ENCODE measurements around the gene SBNO1. TPM values are rescaled to one million over a fixed set of nuclear protein-coding genes. Genes with fewer than 3 reads are reported as not detected.

SBNO1 gene
- total RNA-seq, 1 experiment from 2014 or later = 43.8 TPM

DNA sequence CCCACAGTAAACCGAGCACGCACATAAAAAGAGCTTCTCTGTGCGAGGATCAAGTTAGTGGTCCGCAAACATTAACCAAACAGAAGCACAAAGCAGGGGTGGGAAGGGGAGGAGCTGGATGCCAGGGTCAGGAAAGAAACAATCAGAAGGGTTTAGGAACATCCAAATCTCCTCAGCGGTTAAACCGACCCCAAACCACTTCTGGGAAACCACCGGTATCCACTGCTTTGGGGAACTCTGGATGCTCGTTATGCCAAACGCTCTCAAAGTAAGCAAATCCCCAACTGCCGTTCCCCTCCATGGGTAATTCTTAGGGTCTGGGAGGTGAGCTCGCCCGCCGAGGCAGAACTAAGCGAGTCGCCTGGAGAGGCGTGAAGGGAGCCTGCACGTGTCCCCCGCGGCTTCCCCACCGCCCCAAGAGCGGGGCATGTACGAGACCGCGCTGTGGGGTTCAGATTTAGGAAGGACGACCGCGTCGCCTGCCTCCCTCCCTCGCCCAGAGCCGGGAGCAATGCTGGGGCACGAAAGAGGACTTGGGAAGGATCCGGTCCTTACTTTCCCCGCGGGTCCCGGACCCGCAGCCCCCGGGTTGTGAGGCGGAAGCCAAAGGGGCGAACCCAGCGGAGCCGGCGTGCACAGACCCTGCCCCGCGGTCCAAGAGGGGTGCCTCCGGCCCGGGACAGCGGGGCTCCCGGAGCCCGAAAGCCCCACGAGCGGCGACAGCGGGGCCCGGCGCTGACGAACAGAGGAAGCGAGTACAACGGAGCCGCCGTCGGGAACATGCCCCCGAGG lies 711 bp downstream of the SBNO1 start:
- H3K27me3 ChIP-seq (ENCODE audit: insufficient read depth, low read length) = no peaks in the 10 kb centered on the region
- no peaks in the 10 kb centered on the region for H3K9me3 ChIP-seq (ENCODE audit: control insufficient read depth in 1 of 2, insufficient read depth in 1 of 2, low read depth in 1 of 2, low read length in 2 of 2)
- no peaks in the 10 kb centered on the region for H3K36me3 ChIP-seq (ENCODE audit: control insufficient read depth in 1 of 2, insufficient read depth in 2 of 2, low read length in 2 of 2)
- no peak for TF ChIP-seq EZH2phosphoT487 (IDR thresholded peaks at IDR 0.05; ENCODE audit: borderline replicate concordance)
- no peak for TF ChIP-seq CBX3 (IDR thresholded peaks at IDR 0.05; ENCODE audit: low read depth)
- no peak for TF ChIP-seq CEBPB (IDR thresholded peaks at IDR 0.05; ENCODE audit: low read depth)
- TF ChIP-seq TCF7L2 (IDR thresholded peaks at IDR 0.05; ENCODE audit: borderline replicate concordance, extremely low read depth, insufficient read depth, insufficient read length) = no peak
- no peak for TF ChIP-seq FOSL1 (IDR thresholded peaks at IDR 0.05; ENCODE audit: low read depth)
- peak; percentile 4 for TF ChIP-seq POLR2A (IDR thresholded peaks at IDR 0.05; ENCODE audit: borderline replicate concordance, extremely low read depth, insufficient read depth, insufficient read length)
- TF ChIP-seq ZFX (IDR thresholded peaks at IDR 0.05) = peak; percentile 46; the same call in 1 of the 2 replicates
- TF ChIP-seq SIN3A (IDR thresholded peaks at IDR 0.05; ENCODE audit: low read depth) = peak; percentile 9; the same call in 1 of the 2 replicates
- TF ChIP-seq MAX (IDR thresholded peaks at IDR 0.05) = peak; percentile 1; the same call in 1 of the 2 replicates
- intact Hi-C loops (cut with micrococcal nuclease) = loop anchor here (2.0 kb wide), 1 partner anchor 219 kb away; no protein-coding TSS in a partner anchor
- ChIA-PET CTCF (no interaction called here), RAD21 (ENCODE audit: low non-redundant PET in 1 of 2, low total read pairs in 2 of 2, uncharacterized antibody in 2 of 2, unreplicated experiment in 2 of 2) (no interaction called here), POLR2A (interaction anchor here (1.1 to 1.2 kb wide), 2 partner anchors 19 to 28 kb away, joined by 3 to 4 read pairs; partner anchors contain the start of gene KMT5A)
- peaks cover 57% of the 10 kb centered on the region for H3K79me2 ChIP-seq (ENCODE audit: insufficient read depth, low read length)
- peaks cover 15% of the 10 kb centered on the region; the same call in 1 of the 2 replicates for H4K20me1 ChIP-seq (ENCODE audit: insufficient read depth)
- H3K4me1 ChIP-seq (ENCODE audit: control insufficient read depth in 1 of 2, insufficient read depth in 2 of 2, low read length in 2 of 2) = peaks cover 11 to 30% of the 10 kb centered on the region in 2 experiments; a peak in 3 of 4 replicates
- no TSS peak for BruUV-seq (replicated peaks)
- H3K9me2 ChIP-seq (ENCODE audit: insufficient read depth) = no peaks in the 10 kb centered on the region
- DNase-seq (ENCODE audit: low read depth, low spot score) (no peak), ATAC-seq (no peak)
- peak overlapping the region; percentile 92 for H3K27ac ChIP-seq (ENCODE audit: low read depth, low read length)
- no peak overlapping the region for H2AFZ ChIP-seq (ENCODE audit: low read depth, low read length, poor library complexity, severe bottlenecking)
- H3K4me3 ChIP-seq (replicated peaks in 1 of 2; ENCODE audit: low read depth in 1 of 2, low read length in 2 of 2) = peak overlapping the region; percentile 87 to 96
- H3K4me2 ChIP-seq (ENCODE audit: low read length) = peak overlapping the region; percentile 98
- peak overlapping the region; percentile 98 for H3K9ac ChIP-seq (ENCODE audit: low read length)

- H2AFZ ChIP-seq (ENCODE audit: low read depth, low read length, poor library complexity, severe bottlenecking) = no peak overlapping the region
- BruUV-seq (replicated peaks) = TSS peak; percentile 71
- TF ChIP-seq EZH2phosphoT487 (IDR thresholded peaks at IDR 0.05; ENCODE audit: borderline replicate concordance) (no peak), EGR1 (IDR thresholded peaks at IDR 0.05; ENCODE audit: low read depth) (no peak), ZNF274 (IDR thresholded peaks at IDR 0.05; ENCODE audit: low read depth, low read length) (no peak), SIN3A (IDR thresholded peaks at IDR 0.05; ENCODE audit: low read depth) (peak; percentile 80), ELF1 (IDR thresholded peaks at IDR 0.05; ENCODE audit: borderline replicate concordance, low read depth) (peak; percentile 43; the same call in 1 of the 2 replicates), TCF7L2 (IDR thresholded peaks at IDR 0.05; ENCODE audit: borderline replicate concordance, extremely low read depth, insufficient read depth, insufficient read length) (no peak)
- TF ChIP-seq, protein P1, sequence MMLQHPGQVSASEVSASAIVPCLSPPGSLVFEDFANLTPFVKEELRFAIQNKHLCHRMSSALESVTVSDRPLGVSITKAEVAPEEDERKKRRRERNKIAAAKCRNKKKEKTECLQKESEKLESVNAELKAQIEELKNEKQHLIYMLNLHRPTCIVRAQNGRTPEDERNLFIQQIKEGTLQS (IDR thresholded peaks at IDR 0.05) = no peak
- TF ChIP-seq, protein P2, sequence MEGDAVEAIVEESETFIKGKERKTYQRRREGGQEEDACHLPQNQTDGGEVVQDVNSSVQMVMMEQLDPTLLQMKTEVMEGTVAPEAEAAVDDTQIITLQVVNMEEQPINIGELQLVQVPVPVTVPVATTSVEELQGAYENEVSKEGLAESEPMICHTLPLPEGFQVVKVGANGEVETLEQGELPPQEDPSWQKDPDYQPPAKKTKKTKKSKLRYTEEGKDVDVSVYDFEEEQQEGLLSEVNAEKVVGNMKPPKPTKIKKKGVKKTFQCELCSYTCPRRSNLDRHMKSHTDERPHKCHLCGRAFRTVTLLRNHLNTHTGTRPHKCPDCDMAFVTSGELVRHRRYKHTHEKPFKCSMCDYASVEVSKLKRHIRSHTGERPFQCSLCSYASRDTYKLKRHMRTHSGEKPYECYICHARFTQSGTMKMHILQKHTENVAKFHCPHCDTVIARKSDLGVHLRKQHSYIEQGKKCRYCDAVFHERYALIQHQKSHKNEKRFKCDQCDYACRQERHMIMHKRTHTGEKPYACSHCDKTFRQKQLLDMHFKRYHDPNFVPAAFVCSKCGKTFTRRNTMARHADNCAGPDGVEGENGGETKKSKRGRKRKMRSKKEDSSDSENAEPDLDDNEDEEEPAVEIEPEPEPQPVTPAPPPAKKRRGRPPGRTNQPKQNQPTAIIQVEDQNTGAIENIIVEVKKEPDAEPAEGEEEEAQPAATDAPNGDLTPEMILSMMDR (IDR thresholded peaks at IDR 0.05 in 2 of 3, conservative IDR thresholded peaks at IDR 0.05 in 1 of 3; ENCODE audit: borderline replicate concordance in 1 of 3, insufficient read depth in 1 of 3, low read depth in 2 of 3, low read length in 2 of 3) = no peak
Observed at GRCh38 chr12:123363390-123363739, 1.3 kb downstream of the SBNO1 start.

More at GRCh38 chr12:123363390-123363739, 1.3 kb downstream of the SBNO1 start:
- Histone ChIP-seq H3K4me2 (ENCODE audit: low read length) (peak overlapping the region; percentile 98), H3K4me3 (replicated peaks in 1 of 2; ENCODE audit: low read depth in 1 of 2, low read length in 2 of 2) (peak overlapping the region; percentile 87 to 96), H3K4me1 (ENCODE audit: control insufficient read depth in 1 of 2, insufficient read depth in 2 of 2, low read length in 2 of 2) (peaks cover 11 to 30% of the 10 kb centered on the region in 2 experiments; a peak in 3 of 4 replicates), H3K9ac (ENCODE audit: low read length) (peak overlapping the region; percentile 98), H3K27me3 (ENCODE audit: insufficient read depth, low read length) (no peaks in the 10 kb centered on the region), H3K36me3 (ENCODE audit: control insufficient read depth in 1 of 2, insufficient read depth in 2 of 2, low read length in 2 of 2) (no peaks in the 10 kb centered on the region), H4K20me1 (ENCODE audit: insufficient read depth) (peaks cover 15% of the 10 kb centered on the region; the same call in 1 of the 2 replicates), H3K79me2 (ENCODE audit: insufficient read depth, low read length) (peaks cover 63% of the 10 kb centered on the region), H3K9me2 (ENCODE audit: insufficient read depth) (no peaks in the 10 kb centered on the region), H3K9me3 (ENCODE audit: control insufficient read depth in 1 of 2, insufficient read depth in 1 of 2, low read depth in 1 of 2, low read length in 2 of 2) (no peaks in the 10 kb centered on the region), H3K27ac (ENCODE audit: low read depth, low read length) (peak overlapping the region; percentile 92)
- ATAC-seq (no peak), DNase-seq (ENCODE audit: low read depth, low spot score) (no peak)
- RAD21 ChIA-PET (ENCODE audit: low non-redundant PET in 1 of 2, low total read pairs in 2 of 2, uncharacterized antibody in 2 of 2, unreplicated experiment in 2 of 2) = no interaction called here
- POLR2A ChIA-PET = interaction anchor here (1.1 to 1.2 kb wide), 2 partner anchors 20 to 28 kb away, joined by 3 to 4 read pairs; partner anchors contain the start of gene KMT5A
- intact Hi-C loops (cut with micrococcal nuclease) = no loop called here
- CTCF ChIA-PET = no interaction called here

All from HCT116 (cell line).